Epithelial cell of esophagus (primary cell): ENCODE data around the gene DPYD.

ENCODE experiments used
- DNase-seq: peaks from one replicate; pipeline ENCODE4 v3.0.0; 2010; ENCODE audit warnings: low read depth
- H3K4me3 ChIP-seq: 2 replicates; pipeline ENCODE4 v1.5.1; 2011; ENCODE audit warnings: mild to moderate bottlenecking, low read length, control low read depth
- TF ChIP-seq, protein P1 (sequence below): IDR thresholded peaks from 2 replicates; pipeline ENCODE4 v1.5.1; 2011; ENCODE audit warnings: low read depth, mild to moderate bottlenecking, low read length, control low read depth, inconsistent platforms; ENCODE audit not compliant: insufficient read depth; ENCODE audit errors: missing control alignments

Gene DPYD

DNA sequence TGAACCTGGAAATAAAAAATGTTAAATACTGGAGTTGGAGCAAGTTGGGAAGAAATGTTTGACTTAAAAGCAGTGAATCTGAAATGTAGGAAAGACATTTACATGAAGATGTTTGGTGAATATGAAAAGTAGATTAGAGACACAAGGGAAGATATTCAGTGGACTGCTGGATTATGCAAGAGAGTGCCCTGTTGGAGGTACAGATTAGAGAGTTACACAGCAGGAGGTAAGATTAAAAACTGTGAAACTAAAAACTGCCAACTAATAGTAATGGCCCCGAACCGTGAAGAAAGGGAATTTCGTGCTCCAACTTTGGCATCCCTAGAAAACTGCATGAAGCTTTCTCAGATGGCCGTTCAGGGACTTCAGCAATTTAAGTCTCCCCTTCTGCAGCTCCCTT, 375.4 kb downstream of the DPYD start:
- no peak for DNase-seq
- TF ChIP-seq, protein P1, sequence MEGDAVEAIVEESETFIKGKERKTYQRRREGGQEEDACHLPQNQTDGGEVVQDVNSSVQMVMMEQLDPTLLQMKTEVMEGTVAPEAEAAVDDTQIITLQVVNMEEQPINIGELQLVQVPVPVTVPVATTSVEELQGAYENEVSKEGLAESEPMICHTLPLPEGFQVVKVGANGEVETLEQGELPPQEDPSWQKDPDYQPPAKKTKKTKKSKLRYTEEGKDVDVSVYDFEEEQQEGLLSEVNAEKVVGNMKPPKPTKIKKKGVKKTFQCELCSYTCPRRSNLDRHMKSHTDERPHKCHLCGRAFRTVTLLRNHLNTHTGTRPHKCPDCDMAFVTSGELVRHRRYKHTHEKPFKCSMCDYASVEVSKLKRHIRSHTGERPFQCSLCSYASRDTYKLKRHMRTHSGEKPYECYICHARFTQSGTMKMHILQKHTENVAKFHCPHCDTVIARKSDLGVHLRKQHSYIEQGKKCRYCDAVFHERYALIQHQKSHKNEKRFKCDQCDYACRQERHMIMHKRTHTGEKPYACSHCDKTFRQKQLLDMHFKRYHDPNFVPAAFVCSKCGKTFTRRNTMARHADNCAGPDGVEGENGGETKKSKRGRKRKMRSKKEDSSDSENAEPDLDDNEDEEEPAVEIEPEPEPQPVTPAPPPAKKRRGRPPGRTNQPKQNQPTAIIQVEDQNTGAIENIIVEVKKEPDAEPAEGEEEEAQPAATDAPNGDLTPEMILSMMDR, result no peak
- H3K4me3 ChIP-seq, result no peak overlapping the region

DNA sequence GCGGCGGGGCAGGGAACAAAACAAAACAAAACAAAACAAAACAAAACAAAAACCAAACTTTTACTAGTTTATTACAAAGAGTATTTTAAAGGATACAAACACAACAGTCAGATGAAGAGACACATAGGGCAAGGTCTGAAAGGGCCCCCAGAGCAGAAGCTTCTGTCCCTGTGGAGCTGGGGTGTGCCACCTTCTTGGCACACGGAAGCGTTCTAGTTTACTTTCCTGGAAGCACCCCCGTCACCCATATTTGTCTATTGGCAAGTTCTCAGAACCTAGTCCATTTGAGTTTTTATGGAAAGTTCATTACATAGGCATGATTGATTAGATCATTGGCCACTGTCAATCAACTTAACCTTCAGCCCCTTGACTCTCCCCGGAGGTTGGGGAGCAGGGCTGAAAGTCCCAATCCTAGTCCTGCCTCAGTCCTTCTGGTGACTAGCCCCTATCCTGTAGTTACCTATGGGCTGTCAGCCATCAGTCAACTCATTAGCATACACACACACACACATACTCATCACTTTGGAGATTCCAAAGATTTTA, 380.4 kb downstream of the DPYD start:
- no peak overlapping the region for H3K4me3 ChIP-seq
- no peak for DNase-seq
- TF ChIP-seq, protein P1, result no peak

DNA sequence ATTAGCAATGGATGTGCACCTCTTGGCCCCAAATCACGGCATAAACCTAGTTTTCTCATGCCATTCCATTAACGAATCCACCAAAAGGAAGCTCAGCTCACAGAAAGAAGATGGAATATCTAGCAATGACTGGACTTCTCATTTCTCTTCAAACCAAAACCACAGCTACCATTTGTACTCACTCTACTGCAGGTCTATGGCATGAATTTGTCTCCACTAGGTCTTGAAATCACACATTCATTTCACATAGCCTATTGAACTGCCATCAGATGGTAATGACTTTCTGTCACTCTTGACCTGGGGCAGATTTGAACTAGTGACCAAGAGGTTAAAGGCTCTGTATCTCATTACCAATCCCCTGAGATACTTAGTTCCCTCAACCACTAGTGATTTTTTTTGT, 382.7 kb downstream of the DPYD start:
- DNase-seq, result no peak
- TF ChIP-seq, protein P1, result no peak
- no peak overlapping the region for H3K4me3 ChIP-seq

DNA sequence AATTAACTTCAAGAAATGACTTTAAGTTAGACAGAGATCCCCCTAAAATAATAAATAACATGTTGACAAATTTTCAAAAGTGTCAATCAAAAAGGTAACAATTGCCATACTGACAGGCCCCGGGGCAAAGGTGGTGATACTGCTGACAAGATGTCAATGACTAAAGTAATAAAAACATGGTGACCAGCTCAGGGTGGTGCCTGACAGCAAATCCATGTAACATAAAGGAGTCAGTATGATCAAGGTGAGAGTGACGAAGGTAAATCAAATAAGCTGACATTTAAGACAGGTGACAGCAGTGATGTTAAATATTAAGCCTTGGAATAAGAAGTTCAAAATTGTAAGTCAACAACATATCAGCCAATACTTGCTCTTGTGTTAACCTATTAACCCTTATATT, 387.5 kb downstream of the DPYD start:
- TF ChIP-seq, protein P1, result no peak
- no peak for DNase-seq

DNA sequence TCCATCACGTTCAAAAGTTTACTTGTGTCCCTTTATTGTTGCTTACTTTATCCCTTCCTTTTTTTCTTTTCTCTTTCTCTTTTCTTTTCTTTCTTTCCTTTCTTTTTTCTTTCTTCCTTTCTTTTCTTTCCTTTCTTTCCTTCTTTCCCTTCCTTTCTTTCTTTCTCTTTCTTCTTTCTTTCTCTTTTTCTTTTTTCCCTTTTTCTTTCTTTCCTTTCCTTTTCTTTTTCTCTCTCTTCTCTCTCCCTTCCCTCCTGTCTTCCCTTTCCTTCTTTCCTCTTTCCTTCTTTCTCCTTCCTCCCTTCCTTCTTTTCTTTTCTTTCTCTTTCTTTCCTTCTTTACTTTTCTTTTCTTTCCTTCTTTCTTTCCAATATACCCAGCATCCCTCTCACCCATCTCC, 391.2 kb downstream of the DPYD start:
- TF ChIP-seq, protein P1, result no peak
- H3K4me3 ChIP-seq, result no peak overlapping the region
- DNase-seq, result no peak

More for the DNA sequence above, 387.5 kb downstream of the DPYD start:
- H3K4me3 ChIP-seq, result no peak overlapping the region

DNA sequence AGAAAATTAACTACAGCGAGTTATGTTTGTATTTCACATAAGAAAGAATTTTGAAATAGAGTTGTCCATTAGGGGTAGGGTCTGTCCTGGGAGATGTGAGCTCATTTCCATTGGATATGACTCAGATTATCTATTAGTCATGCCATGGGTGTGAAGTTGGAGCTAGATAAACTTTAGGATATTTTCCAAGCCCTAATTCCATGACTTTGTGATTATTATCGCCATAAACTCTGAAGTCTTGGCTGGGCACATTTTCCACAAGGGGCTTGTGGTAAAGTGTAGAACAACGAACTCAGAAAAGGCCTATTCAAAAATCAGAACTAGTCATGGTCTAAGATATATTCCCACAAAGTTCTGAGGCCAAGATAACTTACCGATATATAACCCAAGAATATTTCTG, 396.6 kb downstream of the DPYD start:
- H3K4me3 ChIP-seq, result no peak overlapping the region
- TF ChIP-seq, protein P1, result no peak
- peak; percentile 1 for DNase-seq

DNA sequence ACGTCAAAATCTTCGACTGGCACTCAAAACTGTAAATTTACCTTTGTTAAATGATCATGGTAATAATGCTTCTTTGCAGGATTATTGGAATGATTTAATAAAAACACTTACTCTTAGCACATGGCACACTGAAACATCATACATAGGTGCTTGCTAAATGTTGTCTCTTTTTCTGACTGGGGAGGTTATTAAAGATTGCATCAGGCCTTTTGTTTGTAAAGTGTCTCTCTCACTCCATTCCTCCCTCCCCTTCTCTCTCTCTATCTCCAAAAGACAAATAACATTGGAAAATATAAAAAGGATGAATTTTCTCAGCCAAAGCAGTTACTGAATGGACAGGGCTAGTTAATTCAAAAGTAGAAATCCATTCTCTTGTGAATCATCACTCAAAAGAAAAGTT, 404.2 kb downstream of the DPYD start:
- no peak overlapping the region for H3K4me3 ChIP-seq
- TF ChIP-seq, protein P1, result no peak
- DNase-seq, result no peak
